HG02678 (cell line): Measurements from ENCODE around the gene MORN1.
"Not testable (repeated sequence)": the region's sequence is repeated elsewhere in the genome, so short reads cannot be mapped to it uniquely, and the experiment has no call there.

ENCODE experiments used
- ATAC-seq: cut with Tn5 transposase; IDR thresholded peaks from one replicate; pipeline ENCODE4 v1.9.1; 2021; ENCODE audit warnings: mild to moderate bottlenecking, moderate library complexity; ENCODE audit not compliant: unreplicated experiment

The MORN1 gene

GRCh38 chr1:2297246-2298011 is 93.9 kb downstream of the MORN1 start:
- no peak for ATAC-seq

- no peak for ATAC-seq
Measured at GRCh38 chr1:2296614-2297013, 94.7 kb downstream of the MORN1 start.

- not testable (repeated sequence) for ATAC-seq
Measured at GRCh38 chr1:2296211-2296610, 95.1 kb downstream of the MORN1 start.

GRCh38 chr1:2295526-2295925 is 95.8 kb downstream of the MORN1 start:
- no peak for ATAC-seq

DNA sequence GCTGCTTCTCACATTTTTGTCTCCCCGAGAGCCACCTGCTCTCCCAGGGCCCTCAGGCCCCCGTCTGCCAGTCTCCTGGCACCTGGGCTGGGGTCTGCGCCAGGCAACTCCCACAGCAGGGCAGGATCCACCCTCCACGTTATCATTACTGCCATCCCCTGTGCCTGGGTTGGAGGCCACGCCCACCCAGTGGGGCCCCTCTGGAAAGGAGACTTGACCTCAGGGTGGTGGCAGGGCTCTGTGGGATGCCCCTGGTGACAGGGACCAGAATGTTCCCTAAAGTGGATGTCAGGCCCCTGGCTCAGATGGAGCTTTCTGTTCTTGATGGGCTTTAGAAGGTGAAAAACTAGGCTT is 96.7 kb downstream of the MORN1 start:
- no peak for ATAC-seq

DNA sequence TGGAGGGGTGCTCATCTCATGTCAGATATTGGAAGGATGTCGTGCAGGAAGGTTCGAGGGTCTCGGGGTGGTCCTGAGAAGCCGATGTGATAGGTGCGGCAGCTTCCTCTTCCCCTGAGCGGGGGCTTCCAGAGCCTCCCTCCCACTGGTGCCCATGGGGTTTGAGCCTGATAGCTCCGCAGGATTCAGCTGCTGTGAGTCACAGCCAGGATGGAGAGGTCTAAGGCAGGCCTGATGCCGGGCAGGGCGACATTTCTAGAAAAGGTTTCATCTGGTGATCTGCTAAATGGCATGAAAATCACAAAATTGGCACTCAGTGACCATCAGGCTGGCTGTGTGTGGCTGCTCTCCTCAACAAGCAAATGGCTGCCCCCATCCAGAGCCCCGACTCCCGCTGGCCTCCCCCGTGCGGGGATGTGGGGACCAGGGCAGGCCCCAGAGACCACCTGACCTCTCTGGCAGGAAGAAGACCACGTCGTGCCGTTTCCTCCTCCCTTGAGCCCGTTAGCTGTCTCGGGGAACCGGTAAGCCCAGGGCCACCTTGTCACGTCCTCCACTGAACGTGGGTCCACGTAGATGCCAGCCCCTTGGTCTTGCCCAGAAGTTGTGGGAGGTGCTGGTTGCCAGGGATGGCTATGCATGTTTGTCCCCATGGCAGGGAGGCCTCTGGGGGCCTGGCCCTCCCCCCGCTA is 97.2 kb downstream of the MORN1 start:
- ATAC-seq: no peak

DNA sequence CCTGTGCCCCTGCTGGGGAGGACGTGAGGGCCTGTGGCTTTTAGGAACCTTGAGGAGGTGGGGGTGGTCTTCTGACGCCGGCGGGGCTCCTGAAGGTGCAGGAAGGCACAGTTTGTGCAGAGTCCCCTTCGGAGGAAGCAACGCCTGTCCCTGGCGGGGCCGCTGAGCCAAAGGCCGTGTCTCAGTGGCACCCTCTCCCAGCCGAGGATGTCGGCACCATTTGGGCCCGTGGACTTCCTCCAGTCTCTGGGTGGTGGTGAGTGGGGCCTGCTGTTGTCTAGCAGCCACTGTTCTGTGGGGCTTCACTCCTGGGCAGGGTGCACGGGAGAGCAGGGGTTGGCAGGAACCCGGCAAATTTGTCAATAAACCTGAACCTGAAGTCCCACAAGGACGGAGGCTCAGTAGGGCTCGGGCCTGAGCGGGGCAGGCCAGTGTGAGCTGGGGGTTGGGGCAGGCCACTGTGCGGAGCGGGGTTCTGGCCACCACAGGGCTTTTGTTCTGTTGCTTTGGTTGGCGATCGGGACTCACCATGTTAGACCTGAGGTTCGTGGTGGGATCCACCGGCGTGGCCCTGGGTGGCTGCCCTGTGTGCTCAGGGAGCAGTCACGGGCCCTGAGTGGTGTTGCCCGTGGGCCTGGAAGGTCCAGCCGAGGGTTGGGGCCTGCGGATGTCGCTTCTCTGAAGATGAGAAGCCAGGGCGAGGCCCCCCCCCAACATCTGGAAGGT is 98.5 kb downstream of the MORN1 start:
- no peak for ATAC-seq

DNA sequence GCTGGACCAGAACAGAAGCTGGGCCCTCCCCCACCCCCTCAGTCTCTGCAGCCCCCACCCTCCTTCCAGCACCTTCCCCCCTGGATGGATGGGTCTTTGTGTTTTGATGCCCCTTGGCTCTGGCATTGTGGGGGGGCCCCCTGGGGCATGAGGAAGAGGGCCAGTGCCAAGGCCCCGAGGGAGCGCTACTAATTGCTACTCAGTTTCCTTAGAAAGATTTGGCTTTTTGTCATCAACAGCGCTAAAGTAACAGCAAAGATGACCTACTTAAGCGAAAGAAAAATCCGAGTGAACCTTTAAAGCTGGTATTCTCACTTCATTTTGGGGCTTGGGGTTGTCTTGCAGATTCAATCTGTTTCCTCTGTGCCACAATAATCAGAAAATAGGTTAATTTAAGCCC is 99.8 kb downstream of the MORN1 start:
- no peak for ATAC-seq

- ATAC-seq: peak; percentile 60
Measured at GRCh38 chr1:2290595-2291510, 100.5 kb downstream of the MORN1 start.

DNA sequence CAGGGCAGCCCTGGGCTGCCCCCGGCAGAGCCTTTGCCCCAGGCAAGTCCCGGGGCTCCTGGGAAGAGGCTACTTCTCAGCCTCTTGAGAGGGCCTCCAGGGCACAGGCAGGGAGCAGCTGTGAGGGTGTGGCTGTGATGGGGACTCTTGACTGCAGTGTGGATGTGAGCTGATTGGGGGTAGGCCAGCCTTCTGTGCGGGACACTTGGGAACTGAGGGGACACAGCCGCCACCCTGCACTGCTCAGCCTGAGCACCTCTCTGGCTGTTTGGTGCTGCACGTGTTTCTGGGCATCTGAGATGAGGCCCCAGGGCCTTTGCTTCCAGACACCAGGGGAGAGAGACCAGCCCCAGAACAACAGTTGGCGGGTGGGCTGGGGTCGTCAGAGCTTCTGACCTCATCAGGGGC is 101.2 kb downstream of the MORN1 start:
- ATAC-seq: peak; percentile 9

- ATAC-seq: no peak
Measured at GRCh38 chr1:2289607-2290006, 101.7 kb downstream of the MORN1 start.

DNA sequence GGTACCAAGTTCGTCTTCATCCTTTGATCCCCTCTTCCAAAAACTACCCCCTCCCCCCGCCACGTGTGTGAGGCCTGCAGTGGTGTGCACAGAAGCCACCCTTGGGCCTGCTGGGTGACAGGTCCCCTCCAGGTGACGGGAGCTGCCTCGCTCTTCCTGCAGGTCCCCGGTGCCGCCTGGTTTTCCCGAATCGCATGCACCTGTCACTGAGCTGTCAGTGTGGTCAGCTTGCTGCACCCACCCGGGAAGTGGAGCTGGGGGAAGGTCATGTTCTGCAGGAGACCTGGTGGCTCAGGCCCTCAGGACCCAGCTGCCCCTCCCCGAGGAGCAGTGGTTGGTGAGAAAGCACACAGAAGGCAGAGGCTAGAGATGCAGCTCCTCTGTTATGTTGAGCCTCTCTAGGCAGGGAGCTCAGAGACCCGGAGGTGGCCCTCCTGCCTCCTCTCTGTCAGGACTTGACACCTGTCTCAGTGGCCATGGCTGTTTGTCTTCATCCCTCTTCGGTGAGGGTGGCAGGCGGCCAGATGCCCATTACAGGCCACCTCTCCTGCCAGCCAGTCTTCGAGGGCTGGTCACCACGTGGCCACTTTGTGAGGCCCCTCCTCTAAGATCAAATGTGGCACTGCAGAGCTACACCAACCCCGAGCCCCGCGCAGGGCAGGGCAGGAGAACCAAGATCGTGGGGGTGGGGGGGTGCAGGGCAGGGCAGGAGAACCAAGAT is 102.4 kb downstream of the MORN1 start:
- no peak for ATAC-seq

- no peak for ATAC-seq
Measured at GRCh38 chr1:2288311-2288710, 103.0 kb downstream of the MORN1 start.

GRCh38 chr1:2287649-2288048 is 103.7 kb downstream of the MORN1 start:
- ATAC-seq: no peak

DNA sequence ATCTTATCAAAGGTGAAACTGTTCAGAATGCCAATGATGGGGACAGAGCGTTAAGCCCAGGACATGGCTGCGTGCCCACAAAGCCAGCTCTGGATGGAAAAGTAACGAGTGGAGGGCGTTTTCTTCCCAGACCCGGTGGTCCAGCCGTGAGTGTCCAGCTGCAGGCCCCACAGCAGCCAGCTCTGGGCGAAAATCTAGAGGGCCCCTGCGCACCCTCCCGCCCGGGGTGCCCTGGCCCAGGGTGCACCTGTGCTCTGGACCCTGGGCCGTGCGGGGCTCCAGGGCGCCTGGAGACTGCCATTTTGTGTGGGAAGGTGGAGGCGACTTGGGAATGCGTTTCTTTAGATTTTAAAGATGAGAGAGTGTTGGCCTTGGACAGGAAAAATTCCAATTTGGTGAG is 104.4 kb downstream of the MORN1 start:
- no peak for ATAC-seq

- ATAC-seq: no peak
Measured at GRCh38 chr1:2284932-2285331, 106.4 kb downstream of the MORN1 start.

DNA sequence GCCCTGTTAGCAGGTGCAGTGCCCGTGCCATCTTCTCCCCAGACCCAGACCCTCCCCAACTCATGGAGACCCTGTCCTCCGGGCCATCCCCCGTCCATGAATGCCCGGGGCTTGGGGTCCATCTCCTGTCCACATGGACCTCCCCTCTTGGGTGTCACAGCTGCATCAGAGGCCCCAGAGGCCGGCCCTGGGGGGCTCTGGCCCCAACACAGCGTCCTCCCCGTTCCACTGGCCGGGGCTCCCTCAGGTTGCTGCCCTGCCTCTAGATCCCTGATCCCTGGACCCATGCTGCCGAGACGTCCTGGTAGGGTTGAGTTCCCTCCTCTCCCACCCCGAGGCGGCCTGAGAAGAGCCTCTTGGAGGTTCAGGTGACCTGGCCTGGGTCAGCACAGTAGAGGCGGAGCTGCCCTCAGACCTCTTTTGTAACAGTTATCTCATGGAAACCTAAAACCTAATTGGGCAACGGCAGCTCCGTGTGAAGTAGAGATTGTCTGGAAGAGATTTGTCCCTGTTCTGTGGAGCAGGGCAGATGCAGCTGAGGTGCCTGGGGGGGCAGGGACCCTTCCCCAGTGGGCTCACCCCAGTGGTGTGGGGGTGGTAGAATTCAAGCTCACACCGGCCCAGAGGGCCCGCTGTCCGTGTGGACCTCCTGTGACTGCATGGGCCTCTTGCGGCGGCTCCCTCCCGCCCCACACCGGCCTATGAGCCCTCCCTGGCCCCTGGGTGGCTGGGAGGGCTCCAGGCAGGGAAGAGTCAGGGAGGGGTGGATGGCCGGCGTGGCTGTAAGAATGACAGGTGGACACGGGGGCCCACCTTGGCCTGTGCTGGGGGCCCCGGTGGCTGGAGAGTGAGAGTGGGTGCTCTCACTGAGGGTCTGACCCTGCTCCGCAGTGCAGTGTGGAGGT is 107.1 kb downstream of the MORN1 start:
- no peak for ATAC-seq

DNA sequence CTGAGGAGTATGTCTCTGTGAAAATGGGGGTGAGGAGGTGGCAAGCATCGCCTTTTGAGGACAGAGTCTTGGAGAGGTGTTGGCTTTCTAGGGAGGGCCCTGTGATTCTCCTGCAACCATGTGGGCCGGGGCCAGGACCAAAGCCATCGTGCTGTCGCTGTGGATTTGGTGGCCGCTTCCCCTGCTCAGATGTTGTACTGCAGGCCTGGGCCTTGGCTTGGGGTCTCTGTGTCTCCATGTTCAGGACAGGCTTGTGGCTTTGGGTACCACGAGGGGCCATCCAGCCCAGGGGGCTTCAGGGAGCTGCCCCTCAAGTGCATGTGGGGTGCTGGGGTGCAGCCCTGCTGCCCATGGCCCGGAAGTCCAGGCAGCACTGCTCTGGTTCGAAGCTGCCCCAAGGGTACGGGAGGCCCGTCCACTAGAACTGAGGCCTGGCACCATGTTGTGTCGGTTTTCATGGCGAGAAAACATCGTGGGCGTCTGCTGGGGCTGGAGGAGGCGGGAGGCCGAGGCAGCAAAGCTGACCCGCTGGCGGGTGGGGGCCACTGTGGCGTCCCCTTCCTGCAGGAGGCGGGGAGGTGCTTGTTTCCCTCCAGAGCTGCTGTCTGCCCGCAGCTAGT is 107.9 kb downstream of the MORN1 start:
- ATAC-seq: no peak
